NK-92 (cell line): ENCODE data around the gene ISYNA1.

Experiments
- DNase-seq: peaks from one replicate; lab custom pipeline; 2025; ENCODE audit not compliant: unreplicated experiment; lab: John Stamatoyannopoulos, UW

The ISYNA1 gene

DNA sequence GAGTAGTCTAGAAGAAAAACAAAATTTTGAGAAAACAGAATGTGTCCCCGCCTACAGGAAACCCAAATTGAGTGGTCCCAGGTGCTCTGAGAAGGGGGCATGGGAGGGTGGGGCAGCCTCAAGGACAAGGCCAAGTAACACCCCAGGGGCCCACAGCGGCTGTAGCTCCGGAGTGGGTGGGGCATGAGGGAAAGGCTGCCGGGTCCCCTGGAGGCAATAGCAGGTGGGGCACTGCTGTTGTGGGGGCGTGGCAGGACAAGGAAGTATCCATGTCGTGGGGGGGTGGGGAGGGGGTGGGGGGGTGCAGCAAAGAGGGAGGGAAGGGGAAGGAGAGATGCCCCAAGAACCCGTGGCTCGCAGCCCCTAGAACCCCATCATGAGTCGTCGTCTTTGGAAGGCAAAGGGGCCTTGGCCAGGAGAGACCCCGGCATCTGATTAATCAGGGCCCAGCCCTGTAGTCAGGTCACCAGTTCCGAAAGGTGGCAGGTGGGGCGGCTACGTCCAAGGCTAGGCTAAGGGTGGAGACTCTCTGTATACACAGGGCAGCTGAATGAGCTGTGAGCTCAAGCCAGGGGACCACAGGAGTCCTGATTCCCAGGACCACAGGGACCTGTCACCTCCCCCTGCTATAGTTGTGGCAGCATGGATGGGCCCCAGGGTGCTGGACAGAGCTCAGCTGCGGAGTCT lies 7.5 kb upstream of the ISYNA1 start:
- no peak for DNase-seq

DNA sequence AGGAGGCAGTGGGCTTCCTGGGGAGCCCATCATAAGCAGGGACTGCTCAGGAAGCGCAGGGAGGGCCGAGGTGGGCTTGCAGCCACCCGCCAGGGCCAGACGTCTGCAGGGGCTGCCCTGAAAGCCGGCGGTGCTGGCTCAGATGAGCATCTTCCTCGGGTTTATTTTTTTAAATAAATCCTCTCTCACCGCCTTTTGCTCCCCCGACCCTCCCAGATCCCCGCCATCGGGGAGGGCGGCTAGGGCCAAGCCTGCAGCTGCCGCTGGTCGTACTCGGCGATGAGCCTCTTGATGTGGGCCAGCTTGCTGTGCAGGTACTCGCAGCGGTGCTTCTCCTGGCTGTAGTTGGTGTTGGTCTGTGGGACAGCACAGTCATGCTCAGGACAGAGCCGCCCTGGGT lies 6.6 kb upstream of the ISYNA1 start:
- DNase-seq = no peak

DNA sequence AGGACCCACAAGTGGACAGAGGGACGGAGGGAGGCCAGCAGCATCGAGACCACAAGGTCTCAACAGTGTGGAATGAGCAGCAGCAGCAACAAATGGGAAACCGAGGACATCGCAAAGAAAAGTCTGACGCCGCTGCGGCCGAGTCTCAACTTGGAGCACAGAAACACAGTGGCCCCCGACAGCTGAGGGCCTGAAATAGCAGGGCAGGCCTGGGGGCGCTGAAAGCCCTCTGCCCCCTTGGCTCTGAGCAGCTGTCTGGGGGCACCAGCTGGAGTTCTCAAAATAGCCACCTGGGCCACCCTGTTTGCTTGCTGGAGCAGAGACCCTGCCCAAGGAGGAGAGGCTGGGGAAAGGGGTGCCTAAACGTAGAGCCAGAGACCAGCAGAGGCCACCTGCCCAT lies 5.9 kb upstream of the ISYNA1 start:
- DNase-seq = no peak

DNA sequence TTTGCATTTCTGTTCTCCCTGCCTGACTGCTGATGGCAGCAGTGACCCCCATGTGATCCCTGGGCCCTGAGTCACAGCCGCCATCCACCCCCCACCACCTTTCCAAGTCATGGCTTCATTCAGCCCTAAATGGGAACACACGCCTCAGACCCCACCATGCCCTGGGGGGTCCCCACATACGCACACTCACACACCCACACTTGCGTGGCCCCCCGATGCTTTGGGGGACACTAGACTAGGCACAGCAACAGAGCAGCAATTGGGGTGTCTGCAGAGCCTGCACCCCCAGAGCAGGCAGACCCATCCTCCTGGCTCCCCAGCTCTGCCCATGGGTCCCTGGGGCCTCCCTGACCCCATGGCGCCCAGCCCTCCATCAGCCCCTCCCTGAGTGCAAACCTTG lies 5.5 kb upstream of the ISYNA1 start:
- DNase-seq = no peak

DNA sequence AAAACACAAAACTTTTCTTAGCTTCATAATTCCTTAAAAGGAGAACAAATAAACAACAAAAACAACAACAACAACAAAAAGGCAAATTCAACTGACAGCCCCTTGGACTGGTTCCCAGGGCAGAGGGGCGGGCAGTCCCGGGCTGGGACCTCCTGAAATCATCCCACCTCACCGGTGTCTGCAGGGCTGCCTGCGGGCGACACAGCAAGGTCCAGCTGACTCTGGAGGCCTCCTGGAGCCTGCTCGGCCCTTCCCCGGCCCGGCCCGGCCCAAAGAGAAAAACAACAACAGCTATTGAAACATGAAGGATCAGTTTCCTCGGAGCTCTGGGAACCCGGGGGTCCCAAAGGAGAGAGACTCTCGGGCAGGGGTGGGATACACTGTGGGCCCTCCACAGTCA lies 5.0 kb upstream of the ISYNA1 start:
- no peak for DNase-seq

DNA sequence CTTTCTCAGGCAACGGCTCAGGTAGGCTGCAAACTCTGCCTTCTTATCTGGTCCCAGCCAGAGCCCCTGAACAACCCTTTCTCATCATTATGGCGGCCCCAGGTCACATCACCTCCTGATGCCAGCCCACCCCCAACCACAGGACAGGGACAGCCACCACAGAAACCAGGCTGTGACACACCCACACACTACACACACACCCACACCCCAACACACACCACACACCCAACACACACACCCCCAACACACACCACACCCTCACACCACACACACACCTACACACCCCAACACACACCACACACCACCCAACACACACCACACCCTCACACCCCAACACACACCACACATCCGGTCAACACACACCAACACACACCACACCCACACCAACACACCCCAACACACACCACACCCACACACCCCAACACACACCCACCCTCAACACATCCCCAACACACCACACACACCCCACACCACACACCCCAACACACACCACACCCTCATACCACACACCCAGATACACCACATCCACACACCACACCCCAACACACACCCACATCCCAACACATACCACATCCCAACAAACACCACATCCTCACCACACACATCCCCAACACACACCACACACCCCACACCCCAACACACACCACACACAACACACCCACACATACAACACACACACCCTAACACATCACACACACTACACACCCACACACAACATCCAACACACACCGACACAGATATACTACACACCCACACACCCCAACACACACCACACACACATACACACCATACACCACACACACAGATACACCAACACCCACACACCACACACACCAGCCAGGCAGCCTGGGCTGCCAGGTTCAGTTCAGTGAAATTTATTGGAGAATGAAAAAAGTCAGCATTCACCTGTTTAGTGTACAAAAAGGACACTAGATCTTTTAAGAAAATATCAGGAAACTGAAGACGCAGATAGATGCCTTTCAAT lies 4.2 kb upstream of the ISYNA1 start:
- DNase-seq = no peak

DNA sequence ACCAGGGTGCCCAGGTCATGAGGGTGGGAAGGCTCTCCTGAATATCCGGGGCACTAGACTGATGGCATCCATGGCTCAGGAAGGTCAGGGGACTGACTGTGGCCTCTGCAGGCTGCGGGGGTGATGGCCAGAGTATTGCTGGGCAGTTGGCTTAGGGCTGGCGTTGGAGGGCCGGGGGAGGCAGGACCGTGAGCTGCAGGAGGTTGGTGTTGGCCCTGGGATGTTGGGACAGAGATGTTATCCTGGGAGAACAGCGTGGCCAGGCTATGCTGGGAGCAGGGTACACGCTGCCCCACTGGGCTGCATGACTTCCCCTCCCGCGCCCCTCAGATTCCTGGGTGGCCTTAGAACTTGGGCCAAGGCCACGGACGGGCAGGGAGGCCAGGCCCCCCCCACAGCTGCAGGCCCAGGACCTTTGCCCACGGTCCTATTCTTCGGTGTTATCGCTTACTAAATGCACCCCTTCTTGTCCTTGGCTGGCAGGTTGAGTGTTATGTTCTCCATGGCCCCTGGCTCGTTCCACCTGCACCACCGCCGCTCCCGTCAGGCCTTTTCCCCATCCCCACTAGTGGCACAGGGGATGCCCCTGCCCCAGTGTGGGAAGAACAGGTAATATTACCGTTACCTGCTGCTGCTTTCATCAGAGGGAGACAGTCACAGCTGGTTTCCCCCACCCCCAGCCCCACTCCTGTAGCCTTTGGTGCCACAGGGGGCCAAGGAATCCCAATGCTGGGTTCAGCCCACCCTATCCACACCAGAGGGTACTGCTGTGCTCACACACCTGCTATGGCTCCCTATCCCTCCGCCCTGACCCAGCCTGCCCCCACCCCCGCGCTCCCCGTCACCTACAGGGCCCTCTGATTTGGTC lies 3.2 kb upstream of the ISYNA1 start:
- no peak for DNase-seq

DNA sequence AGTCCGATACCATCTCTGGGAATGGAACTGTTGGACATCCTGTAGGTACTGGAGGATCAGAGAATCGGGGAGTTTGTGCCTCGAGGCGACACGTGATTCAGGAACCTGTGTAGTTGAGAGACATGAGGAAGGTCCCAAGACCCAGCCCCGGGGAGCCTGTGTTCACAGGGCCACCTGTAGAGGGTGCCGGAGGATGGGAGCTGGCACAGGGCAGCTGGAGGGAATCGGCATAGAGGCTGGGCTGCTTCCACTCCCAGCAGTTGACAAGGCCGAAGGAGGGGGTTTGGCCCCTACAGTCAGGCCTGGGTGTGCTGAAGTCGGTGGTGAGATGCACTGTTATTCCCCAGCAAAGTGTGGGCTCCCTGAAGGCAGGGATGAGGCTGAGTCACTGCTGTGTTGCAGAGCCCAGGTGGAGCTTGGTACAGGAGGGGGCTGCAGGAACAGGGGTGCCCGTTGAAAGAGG lies 2.5 kb upstream of the ISYNA1 start:
- DNase-seq = no peak

DNA sequence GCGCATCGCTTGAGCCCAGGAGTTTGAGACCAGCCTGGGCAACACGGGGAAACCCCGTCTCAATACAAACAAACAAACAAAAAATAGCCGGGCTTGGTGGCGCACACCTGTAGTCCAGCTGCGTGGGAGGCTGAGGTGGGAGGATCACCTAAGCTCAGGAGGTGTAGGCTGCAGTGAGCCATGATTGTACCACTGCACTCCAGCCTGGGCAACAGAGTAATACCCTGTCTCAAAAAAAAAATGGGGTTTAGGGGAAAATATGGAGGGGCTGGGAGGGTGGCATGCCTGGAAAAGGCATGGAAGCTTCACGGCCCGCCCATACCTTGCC lies 1.9 kb upstream of the ISYNA1 start:
- no peak for DNase-seq

DNA sequence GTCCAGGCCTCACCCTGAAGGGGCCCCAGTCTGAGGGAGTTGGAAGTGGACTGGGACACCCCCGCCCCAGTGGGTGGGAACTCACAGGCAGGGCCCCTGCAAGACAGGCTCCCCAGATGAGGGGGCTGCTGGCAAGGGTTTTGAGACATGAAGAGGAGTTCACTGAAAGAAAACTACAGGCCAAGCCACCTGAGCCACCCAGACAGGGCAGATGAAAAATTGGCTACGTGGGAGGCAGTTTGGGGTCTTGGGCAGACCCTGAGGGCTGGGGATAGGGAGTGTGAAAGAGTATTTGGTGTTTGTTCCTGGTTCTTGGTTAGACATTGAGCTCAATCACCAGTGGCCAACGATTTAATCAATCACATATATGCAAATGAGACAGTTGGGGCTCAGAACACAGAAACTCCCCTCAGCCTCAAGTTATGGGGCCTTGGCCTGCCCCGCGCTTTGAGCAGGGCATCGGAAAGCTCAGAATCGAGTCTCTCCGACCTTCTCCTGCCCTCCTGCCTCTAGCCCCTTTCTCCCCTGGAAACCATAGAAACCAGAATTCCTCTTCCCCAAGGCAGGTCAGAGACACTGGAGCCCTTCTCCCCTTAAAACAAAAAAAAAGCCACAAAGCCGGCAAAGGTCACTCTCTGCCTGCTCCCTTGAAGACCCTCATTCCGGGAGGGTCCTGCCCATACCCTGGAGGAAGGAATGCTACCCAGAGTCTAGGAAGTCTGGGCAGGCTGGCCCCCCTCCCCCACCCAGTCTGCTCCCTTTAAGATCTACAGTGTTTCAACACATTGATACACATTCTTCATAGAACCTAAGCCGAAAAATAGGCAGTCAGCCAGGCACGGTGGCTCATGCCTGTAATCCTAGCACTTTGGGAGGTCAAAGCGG lies 1.3 kb upstream of the ISYNA1 start:
- no peak for DNase-seq

DNA sequence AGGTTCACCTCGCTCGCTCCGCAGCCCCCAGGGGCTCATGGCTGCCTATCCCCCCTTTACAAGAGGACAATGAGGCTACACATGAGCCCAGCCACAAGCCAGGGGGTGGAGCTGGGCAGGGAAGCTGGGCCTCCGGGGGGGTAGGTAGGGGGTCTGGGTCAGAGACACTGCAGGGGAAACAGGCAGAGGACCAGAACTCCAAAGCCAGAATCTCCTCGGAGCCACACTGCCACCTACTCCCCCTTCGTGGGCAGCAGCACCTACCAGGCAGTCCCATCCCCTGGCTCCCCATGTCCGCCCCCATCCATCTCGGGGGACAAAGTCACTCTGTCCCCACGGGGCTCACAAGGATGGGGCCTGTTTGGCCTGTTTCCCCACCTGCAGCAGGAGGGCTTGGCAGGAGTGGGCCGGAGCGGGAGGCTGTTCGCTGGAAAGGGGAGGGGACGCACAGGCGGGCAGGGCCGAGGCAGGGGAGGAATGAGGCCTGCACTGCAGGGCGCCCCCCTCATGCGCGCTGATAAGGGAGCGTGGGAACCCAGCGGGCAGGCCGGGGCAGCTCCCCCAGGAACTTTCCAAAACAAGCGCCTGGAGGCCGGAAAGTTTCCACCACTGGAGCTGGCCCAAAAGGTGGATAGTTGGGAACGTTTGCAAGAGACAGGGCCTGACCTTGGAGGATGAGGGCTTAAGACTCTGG lies 545 bp upstream of the ISYNA1 start:
- no peak for DNase-seq

DNA sequence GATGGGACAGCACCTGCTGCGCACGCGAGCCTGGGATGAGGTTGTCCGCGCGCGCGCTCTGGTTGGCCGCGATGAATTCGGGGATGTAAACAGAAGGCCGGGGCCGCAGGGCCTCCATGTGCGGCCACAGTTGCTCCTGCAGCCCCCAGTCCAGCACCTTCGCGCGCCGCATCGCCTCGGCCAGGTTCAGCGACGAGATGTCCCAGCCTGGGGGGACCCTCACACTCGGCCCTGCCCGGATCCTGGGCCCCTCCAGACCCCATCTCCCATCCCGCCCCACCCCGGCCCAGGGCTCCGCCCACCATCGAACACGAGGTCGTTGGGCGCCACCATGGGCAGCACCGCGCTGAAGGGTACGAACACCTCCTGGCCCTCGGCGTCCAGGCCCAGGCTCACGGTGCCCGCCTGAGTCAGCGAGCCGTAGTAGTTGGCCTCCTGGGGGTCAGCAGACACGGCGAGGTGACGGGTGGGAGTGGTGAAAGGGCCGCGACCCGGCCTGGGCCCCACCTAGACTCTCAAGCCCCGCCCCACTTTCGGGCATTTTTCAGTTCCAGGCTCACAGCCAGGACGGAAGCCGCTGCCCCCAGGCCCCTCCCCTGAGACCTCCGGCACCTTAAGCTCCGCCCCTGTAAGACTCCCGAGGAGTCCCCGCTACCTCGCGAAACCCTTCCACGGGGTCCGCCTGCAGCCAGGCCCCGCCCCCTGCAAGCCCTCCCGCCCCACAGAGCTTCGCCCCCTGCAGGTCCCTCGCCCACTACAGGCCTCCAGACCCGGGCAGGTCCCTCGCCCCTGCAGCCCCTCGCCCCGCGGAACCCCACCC lies 1.1 kb downstream of the ISYNA1 start:
- no peak for DNase-seq

DNA sequence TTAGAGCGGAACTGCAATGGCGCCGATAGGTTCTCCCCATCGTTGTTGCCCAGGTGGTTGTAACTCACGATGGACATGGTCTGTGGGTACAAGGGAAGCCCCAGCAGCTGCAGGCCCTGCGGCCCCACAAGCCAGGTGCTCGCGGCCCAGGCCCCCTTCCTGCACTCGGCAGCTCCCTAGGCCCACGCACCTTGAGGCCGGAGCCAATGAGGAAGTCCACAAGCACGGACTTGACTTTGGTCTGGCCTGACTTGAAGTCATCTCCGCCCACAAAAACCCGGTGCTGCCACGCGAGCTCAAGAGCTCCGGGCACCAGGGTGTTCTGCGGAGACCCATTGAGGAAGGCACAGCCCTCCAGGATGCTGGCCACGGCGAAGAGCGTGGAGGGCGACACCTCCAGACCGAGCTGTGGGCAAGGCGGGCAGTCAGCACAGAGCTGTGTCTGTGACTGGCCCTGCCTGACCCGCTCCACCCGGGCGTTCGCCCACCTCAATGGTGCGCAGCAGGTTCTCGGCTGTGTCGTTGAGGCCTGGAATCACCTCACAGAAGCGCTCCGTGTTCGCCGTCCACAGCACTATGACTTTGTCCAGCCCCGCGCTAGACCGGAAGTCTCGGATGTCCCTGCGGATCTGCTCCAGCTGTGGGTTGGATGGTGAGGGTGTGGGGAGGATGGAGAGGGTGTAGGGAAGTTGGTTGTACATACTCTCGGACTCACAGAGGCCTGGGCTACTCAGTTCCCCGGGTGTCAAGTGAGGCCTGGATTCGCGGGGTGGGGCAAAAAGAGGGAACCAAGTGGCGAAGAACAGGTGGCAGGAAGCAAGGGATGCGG lies 1.9 kb downstream of the ISYNA1 start:
- DNase-seq = no peak

DNA sequence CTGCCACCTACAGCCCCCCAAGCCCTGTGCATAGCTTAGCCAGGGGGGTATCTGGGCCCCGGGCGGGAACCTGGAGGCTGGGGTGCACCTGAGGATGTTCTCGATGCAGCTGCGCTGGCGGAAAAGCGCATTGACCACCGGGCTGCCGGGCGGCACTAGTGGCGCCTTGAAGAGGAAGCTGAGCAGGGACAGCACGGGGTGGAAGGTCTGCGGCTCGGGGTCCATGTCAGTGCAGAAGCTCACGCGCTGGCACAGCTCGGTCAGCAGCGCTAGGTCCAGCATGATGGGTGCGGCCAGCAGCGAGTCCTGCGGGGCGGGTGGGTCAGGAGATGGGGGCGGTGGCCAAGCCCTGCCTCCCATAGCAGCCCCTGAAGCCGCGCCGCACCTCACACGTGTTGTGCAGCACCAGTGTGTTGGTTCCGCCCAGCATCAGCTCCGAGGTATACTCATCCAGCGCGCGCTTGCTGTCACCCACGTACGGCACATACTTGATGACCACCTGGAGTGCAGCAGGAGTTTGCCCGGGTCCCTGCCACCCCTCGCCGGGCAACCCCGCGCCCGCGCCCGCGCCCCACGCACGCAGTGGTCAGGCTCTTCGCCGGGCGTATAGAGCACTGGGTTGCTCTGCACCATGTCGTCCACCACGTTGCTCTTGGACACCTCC lies 2.6 kb downstream of the ISYNA1 start:
- DNase-seq = no peak

DNA sequence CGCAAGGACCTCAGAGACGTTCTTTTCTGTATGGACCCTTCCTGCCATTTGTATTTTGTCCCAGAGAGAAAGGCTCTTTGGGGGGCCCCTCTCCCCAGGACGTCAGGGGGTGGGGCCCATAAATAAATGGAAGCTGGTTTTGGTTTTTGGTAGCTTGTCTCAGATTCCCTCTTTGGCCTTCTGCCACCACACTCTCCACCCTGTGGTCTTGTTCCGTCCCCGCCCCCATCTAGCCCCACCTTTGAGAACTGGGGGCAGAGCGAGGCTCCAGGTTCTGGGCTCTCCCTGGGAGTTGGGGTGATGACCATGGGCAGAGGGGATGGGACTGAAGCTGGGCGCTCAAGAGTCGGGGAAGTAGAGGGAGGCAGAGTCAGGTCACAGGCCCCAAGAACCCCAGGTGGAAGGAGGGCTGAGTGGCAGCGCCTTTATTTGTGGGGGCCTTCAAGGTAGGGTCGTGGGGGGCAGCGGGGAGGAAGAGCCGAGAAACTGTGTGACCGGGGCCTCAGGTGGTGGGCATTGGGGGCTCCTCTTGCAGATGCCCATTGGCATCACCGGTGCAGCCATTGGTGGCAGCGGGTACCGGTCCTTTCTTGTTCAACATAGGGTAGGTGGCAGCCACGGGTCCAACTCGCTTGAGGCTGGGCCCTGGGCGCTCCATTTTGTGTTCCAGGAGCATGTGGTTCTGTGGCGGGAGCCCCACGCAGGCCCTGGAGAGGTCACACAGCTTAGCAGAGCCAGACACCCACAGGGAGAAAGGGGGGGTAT lies 3.3 kb downstream of the ISYNA1 start:
- no peak for DNase-seq

DNA sequence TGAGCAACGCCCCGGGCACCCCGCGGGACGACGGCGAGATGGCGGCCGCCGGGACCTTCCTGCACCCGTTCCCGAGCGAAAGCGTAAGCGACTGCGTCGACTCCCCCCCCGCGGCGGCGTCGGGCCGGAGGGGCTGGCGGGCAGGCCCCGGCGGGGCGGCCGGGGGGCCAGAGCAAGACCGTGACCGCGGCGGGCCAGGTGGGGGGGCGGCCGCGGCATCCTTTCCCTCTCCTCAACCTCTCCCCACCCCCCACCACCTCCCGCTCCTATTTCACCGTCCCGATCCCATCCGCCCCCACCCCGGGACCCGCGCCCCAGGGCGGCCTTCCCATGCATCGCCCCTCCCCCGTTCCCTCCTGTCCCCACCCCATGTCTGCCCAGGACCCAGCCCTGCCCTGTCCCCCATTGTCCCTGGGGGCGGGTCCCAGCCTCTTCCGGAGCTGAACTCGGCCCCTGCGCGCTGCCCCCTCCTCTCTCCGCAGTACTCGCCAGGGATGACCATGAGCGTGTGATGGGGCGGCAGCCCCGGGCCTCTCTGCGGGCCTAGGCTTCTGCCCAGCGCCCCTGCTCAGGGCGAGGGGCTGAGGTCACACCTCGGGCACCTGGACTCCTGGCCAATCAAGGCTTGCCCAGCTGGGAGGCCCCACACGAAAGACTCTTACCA lies 4.1 kb downstream of the ISYNA1 start:
- DNase-seq = no peak
